K562 (cell line): ENCODE data around the gene DSP. TPM values are rescaled to one million over a fixed set of nuclear protein-coding genes. Genes with fewer than 3 reads are reported as not detected.

Experiments used
- BRD9 ChIP-seq: fragments of 450-650 bp; IDR thresholded peaks from 2 replicates; pipeline ENCODE4 v1.6.1; 2018; ENCODE audit warnings: low read depth; ENCODE audit not compliant: partially characterized antibody
- CHD7 ChIP-seq: fragments of 200-600 bp; sonication (generic); IDR thresholded peaks from one replicate; pipeline ENCODE4 v1.6.1; 2012; ENCODE audit warnings: mild to moderate bottlenecking, low read depth, low read length, inconsistent platforms
- CLOCK ChIP-seq: fragments of 250-450 bp; sonication (Bioruptor Pico); IDR thresholded peaks from 2 replicates; pipeline ENCODE4 v1.4.0; 2020; ENCODE audit warnings: mild to moderate bottlenecking, moderate library complexity, borderline replicate concordance
- COPS2 ChIP-seq: fragments of 450-650 bp; conservative IDR thresholded peaks from 2 replicates; pipeline ENCODE4 v1.6.1; 2016; ENCODE audit warnings: mild to moderate bottlenecking, moderate library complexity
- CREM ChIP-seq: IDR thresholded peaks from 2 replicates; pipeline ENCODE4 v1.6.1; 2014; ENCODE audit warnings: antibody characterized with exemption, low read depth
- PHB2 ChIP-seq: fragments of 450-650 bp; IDR thresholded peaks from 2 replicates; pipeline ENCODE4 v1.6.1; 2017; ENCODE audit warnings: low read depth
- PHF8 ChIP-seq: fragments of 200-600 bp; sonication (generic); IDR thresholded peaks from 2 replicates; pipeline ENCODE4 v1.6.1; 2012; ENCODE audit warnings: mixed run types, mild to moderate bottlenecking, inconsistent platforms, low read length, moderate library complexity, borderline replicate concordance
- SAFB ChIP-seq: fragments of 200-400 bp; formaldehyde crosslinking; IDR thresholded peaks from 2 replicates; pipeline ENCODE4 v1.6.1; 2017; ENCODE audit warnings: low read depth, low read length, borderline replicate concordance
- TAF7 ChIP-seq: fragments of 450-650 bp; IDR thresholded peaks from 2 replicates; pipeline ENCODE4 v1.6.1; 2016; ENCODE audit warnings: missing genetic modification characterization, missing compliant biosample characterization
- TCFL5 ChIP-seq: fragments of 250-450 bp; sonication (Bioruptor Pico); conservative IDR thresholded peaks from 2 replicates; pipeline ENCODE4 v1.6.1; 2021; ENCODE audit warnings: mild to moderate bottlenecking, moderate library complexity, matching md5 sums
- ZNF263 ChIP-seq: sonication (generic); formaldehyde crosslinking; IDR thresholded peaks from 2 replicates; pipeline ENCODE4 v1.8.0; 2022; ENCODE audit warnings: mild to moderate bottlenecking, missing genetic modification reagents, borderline replicate concordance
- ZNF444 ChIP-seq: fragments of 250-450 bp; sonication (Bioruptor Pico); IDR thresholded peaks from 2 replicates; pipeline ENCODE4 v1.4.0; 2020; ENCODE audit warnings: mild to moderate bottlenecking, moderate library complexity
- ZSCAN29 ChIP-seq: fragments of 450-650 bp; IDR thresholded peaks from 2 replicates; pipeline ENCODE4 v1.6.1; 2017
- polyA plus RNA-seq, 8 experiments: library from polyadenylated mRNA; depleted of rRNA in 4 of 8; stranded (reverse) in 5 of 8; unstranded in 3 of 8; fragments of >200 nt; fragmentation: Nextera tagmentation in 2 of 8; fragmentation: Illumina TruSeq in 1 of 8; extraction: Ambion mirVana in 2 of 8; extraction: Trizol in 1 of 8; gene quantifications; 2 replicates each; pipeline versions ENCODE4 v1.2.1 to v1.2.3, GENCODE V29; 2011 to 2014; ENCODE audit warnings: inconsistent platforms in 1 of 8, missing spikeins in 1 of 8
- total RNA-seq, 7 experiments: library from RNA; depleted of rRNA in 6 of 7; stranded (reverse); fragments of >200 nt in 6 of 7; fragmentation: Illumina TruSeq in 2 of 7; extraction: Trizol in 2 of 7; gene quantifications; 2 replicates each; pipeline versions ENCODE4 v1.2.1 to v1.2.3, GENCODE V29; 2011 to 2021; ENCODE audit warnings: low replicate concordance in 1 of 7

DSP gene
- total and polyA plus RNA-seq, 9 of the 15 experiments (the other 6 are each of a cell fraction or from before 2014, with no cell fraction given) = under 0.01 to 0.24 (median 0.03) TPM; not detected in 2

GRCh38 chr6:7589949-7590917 lies 48.8 kb downstream of the DSP start, which contains the start of gene SNRNP48 (continued):
- TF ChIP-seq BRD9 (no peak), CREM (peak; percentile 41; the same call in 1 of the 2 replicates), CHD7 (no peak), ZNF444 (CRISPR knock-in tag) (no peak), SAFB (no peak), ZSCAN29 (no peak), COPS2 (no peak), PHB2 (no peak), TAF7 (tag) (peak; percentile 73; the same call in 1 of the 2 replicates), ZNF263 (CRISPR knock-in tag) (no peak; the same call in 1 of the 2 replicates), CLOCK (CRISPR knock-in tag) (no peak), PHF8 (peak; percentile 97), TCFL5 (CRISPR knock-in tag) (no peak)
